Muscle of back (tissue), 11 donors: ENCODE results near the gene ASXL3. TPM values are rescaled to one million over a fixed set of nuclear protein-coding genes. Genes with fewer than 3 reads are reported as not detected.
A peak's percentile ranks its signal among the peaks of the same experiment; 100 is the strongest.

Experiments
- DNase-seq, 3 donors: peaks; one replicate each; pipeline versions ENCODE4 v3.0.0 to v3.0.0-alpha.2; 2013
- polyA plus RNA-seq, 10 donors: library from polyadenylated mRNA; unstranded; fragments of 120-200 nt; gene quantifications; one replicate each; pipeline ENCODE4 v1.2.1, GENCODE V29; 2013; ENCODE audit not compliant: insufficient read length in 10 of 10

Gene ASXL3
- polyA plus RNA-seq, 10 donors, result 4.1 to 6.4 (median 4.5) TPM

- DNase-seq, result peak in 1 of 3 donors; percentile 16
Measured at GRCh38 chr18:33581856-33582255, 3.8 kb downstream of the ASXL3 start.

GRCh38 chr18:33583901-33584300 is 5.9 kb downstream of the ASXL3 start:
- no peak for DNase-seq

GRCh38 chr18:33584548-33585430 is 6.8 kb downstream of the ASXL3 start:
- DNase-seq, result peak in 1 of 3 donors; percentile 11

GRCh38 chr18:33585431-33585775 is 7.4 kb downstream of the ASXL3 start:
- DNase-seq, result no peak

GRCh38 chr18:33588361-33588760 is 10.3 kb downstream of the ASXL3 start:
- no peak for DNase-seq

GRCh38 chr18:33593261-33593660 is 15.2 kb downstream of the ASXL3 start:
- no peak for DNase-seq

GRCh38 chr18:33594799-33595198 is 16.8 kb downstream of the ASXL3 start:
- no peak for DNase-seq

GRCh38 chr18:33596178-33596854 is 18.3 kb downstream of the ASXL3 start:
- no peak for DNase-seq

GRCh38 chr18:33600846-33601245 is 22.8 kb downstream of the ASXL3 start:
- DNase-seq, result no peak

GRCh38 chr18:33603454-33603853 is 25.4 kb downstream of the ASXL3 start:
- no peak for DNase-seq

GRCh38 chr18:33605250-33605649 is 27.2 kb downstream of the ASXL3 start:
- no peak for DNase-seq

- DNase-seq, result no peak
Measured at GRCh38 chr18:33606621-33607020, 28.6 kb downstream of the ASXL3 start.

GRCh38 chr18:33611525-33612135 is 33.6 kb downstream of the ASXL3 start:
- no peak for DNase-seq

- DNase-seq, result no peak
Measured at GRCh38 chr18:33612632-33613031, 34.6 kb downstream of the ASXL3 start.

GRCh38 chr18:33616556-33616955 is 38.5 kb downstream of the ASXL3 start:
- DNase-seq, result no peak

- no peak for DNase-seq
Measured at GRCh38 chr18:33627114-33627513, 49.1 kb downstream of the ASXL3 start.

GRCh38 chr18:33630476-33630875 is 52.5 kb downstream of the ASXL3 start:
- DNase-seq, result no peak

- no peak for DNase-seq
Measured at GRCh38 chr18:33641141-33641540, 63.1 kb downstream of the ASXL3 start.

- no peak for DNase-seq
Measured at GRCh38 chr18:33644494-33644893, 66.5 kb downstream of the ASXL3 start.

- no peak for DNase-seq
Measured at GRCh38 chr18:33647365-33647764, 69.3 kb downstream of the ASXL3 start.

GRCh38 chr18:33652635-33653034 is 74.6 kb downstream of the ASXL3 start:
- no peak for DNase-seq

- DNase-seq, result no peak
Measured at GRCh38 chr18:33653231-33653630, 75.2 kb downstream of the ASXL3 start.

GRCh38 chr18:33656889-33657448 is 79.0 kb downstream of the ASXL3 start:
- no peak for DNase-seq
